HG03045 (cell line): Measurements from ENCODE around the gene BHMT.
A peak's percentile ranks its signal among the peaks of the same experiment; 100 is the strongest.
"Not testable (repeated sequence)": the region's sequence is repeated elsewhere in the genome, so short reads cannot be mapped to it uniquely, and the experiment has no call there.

Experiments used
- ATAC-seq: cut with Tn5 transposase; IDR thresholded peaks from one replicate; pipeline ENCODE4 v1.9.1; 2021; ENCODE audit warnings: mild to moderate bottlenecking, moderate library complexity; ENCODE audit not compliant: unreplicated experiment

The BHMT gene

GRCh38 chr5:79109527-79110492 lies 1.8 kb upstream of the BHMT start:
- ATAC-seq: no peak

DNA sequence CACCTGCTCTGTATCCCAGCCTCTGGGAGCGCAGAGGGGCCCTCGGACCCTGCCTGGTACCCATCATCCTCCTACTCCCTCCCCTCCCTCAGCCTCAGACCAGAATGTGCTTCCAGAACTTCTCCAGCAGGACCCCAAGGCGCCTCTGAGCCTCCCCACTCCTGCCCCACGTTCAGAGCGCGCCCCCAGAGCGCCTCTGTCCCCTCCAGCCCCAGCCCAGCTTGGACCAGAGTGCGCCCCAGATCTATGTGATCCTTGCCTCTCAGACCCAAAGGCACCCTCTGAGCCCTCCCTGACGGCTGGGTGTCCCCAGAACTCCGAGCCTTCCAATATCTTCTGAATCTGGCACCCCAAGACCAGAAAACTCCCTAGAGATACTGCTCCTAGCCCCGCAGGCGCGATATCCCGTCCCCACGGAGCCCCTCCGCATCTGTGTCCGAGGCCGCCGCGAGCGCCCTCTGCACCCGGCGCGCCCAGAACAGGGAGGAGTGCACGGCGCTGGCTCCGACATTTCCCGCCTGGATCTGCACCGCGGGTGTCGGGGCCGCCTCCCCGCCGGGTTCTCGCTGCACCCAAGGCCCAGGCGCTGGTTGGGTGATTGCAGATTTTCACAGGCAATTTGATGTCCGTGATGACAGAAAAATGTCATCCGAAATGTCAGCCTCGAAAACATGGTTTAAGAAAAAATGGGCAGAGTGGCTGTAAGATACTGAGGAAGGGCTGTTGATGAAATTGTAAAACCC lies 522 bp downstream of the BHMT start:
- ATAC-seq: no peak

GRCh38 chr5:79112703-79113058 lies 1.1 kb downstream of the BHMT start:
- no peak for ATAC-seq

DNA sequence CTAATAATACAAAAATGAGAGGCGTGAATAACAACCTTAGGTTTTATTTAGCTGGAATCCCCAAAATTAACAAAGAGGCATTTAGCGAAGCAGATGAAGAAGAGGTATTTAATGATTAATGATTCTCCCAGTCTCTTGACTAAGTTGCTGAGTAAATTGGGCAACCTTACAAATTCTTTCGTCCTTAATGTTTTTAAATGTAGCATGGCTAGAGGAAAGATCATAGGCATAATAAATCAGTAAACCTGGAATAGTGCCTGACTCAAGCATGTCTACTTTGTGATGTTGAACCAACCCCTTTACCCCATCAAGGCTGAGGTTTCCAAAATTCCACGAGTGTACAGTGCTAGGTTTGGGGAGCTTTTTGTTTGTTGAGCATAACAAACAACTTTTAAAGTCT lies 7.9 kb downstream of the BHMT start:
- ATAC-seq: no peak

GRCh38 chr5:79120221-79120620 lies 8.6 kb downstream of the BHMT start:
- ATAC-seq: no peak

GRCh38 chr5:79122973-79123372 lies 11.4 kb downstream of the BHMT start:
- no peak for ATAC-seq

DNA sequence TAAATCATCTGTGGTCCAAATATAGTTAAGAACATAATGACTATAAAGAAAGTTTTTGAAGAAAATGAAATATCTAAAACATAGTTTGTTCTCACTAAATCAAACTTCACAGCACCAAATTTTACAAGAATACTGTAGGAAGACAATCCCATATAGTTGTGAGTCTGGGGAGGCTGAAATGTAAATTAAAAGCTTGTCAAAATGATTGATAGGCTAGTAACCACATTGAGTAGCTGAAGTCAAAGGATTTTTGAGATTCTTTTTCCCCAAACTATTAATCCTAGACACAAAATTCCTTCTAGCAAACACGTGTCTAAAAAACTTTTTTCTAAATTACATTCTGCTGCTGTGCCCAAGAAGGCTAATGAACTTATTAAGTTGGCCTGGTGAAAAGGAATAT lies 13.0 kb downstream of the BHMT start:
- ATAC-seq: no peak

DNA sequence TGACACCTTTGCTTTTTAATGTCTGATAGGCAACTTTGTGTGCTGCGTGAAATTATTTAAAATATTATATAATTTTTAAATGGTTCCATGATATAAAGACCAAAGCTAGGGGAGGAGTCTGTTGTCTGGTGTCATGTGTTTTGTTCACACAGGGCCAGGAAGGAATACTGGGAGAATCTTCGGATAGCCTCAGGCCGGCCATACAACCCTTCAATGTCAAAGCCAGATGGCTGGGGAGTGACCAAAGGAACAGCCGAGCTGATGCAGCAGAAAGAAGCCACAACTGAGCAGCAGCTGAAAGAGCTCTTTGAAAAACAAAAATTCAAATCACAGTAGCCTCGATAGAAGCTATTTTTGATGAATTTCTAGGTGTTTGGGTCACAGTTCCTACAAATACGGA lies 19.2 kb downstream of the BHMT start:
- no peak for ATAC-seq

GRCh38 chr5:79133121-79133656 lies 21.6 kb downstream of the BHMT start:
- no peak for ATAC-seq

DNA sequence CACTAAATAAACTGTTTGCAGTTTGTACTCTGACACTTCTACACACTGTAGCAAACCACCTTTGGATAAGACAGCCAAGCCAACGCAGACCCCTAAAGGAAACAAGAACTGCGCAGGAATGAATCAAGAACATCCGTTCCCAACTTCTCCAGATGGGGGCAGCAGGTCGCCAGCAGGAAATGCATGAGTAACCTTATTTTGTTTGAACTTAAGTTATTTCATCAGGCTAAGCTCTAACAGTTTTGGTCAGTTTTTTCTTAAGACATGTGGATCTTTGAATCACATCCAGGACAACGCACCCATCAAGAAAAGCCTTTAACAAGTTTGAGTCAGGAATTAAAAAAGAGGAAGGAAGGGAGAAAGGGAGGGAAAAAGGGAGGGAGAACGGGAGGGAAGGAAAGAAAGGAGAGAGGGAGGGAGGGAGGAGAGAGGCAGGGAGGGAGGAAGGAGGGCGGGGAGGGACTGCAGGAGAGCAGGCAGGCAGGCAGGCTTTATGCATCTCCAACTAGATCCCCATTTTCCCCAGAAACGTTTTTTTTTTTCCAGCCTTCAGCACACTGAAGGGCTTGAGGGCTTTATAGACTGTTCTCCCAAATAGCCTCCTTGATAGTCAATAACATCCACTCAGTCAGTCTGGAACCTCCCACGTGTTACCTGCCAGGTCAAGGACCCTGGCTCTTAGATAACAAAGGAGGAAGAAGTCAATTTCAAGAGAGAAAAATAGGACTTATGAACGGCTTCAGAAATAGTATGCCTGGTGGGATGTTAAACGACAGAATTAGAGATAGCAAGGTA lies 22.2 kb downstream of the BHMT start:
- ATAC-seq: no peak

GRCh38 chr5:79135790-79136553 lies 24.4 kb downstream of the BHMT start:
- ATAC-seq: peak; percentile 72

GRCh38 chr5:79136618-79137017 lies 25.0 kb downstream of the BHMT start:
- ATAC-seq: no peak

- ATAC-seq: no peak
These were observed 28.9 kb downstream of the BHMT start for GRCh38 chr5:79140553-79140952.

GRCh38 chr5:79143684-79144379 lies 32.2 kb downstream of the BHMT start:
- no peak for ATAC-seq

DNA sequence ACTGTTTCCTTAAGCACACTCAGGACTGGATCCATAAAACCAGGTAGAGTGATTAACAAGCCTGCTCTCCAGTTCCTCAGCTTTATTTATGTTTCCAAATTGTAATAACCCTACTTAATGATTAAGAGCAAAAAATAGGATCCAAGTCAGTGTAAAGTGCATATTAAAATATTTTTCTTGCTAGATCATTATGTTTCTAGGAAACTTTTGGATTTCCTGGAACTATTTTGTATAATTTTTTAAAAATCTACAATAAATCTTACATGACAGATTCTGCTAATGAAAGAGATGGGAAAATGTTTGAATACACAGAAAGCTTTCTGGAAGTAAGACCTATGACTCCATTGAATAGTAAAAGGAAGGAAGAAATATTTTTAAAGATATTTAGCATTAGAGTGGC lies 35.5 kb downstream of the BHMT start:
- no peak for ATAC-seq

DNA sequence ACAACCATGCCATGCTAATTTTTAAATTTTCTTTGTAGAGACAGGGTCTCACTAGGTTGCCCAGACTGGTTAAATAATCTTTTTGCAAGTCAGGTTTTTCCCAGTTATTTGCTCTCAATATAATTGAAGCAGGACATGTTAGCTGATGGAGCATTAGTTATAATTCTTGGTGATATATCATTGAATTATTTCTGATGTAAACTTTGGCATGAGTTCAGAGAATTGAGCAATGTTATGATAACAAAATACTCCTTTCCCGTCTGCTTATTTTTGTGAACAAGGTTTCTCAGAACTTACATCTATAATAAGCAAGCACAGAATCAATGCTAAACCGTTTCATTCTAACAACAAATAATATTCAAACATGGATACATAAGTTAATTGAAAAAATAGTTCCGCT lies 37.8 kb downstream of the BHMT start:
- no peak for ATAC-seq

GRCh38 chr5:79151942-79152671 lies 40.5 kb downstream of the BHMT start:
- no peak for ATAC-seq

DNA sequence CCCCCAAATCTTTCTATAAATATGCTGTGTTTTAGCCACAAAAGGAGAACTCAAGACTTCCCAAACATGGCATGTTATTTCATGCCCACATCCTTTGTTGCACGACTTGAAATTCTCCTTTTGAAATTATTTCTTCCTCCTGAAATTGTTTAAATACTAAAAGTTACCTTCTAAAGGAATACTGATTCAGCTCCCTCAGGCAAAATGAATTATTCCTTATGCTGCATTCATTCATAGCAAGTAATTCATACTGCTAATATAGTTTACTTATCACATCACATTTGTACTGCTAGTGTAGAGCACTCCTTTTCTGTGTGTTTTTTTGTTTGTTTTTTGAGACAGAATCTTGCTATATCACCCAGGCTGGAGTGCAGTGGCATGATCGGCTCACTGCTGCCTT lies 45.7 kb downstream of the BHMT start:
- no peak for ATAC-seq

DNA sequence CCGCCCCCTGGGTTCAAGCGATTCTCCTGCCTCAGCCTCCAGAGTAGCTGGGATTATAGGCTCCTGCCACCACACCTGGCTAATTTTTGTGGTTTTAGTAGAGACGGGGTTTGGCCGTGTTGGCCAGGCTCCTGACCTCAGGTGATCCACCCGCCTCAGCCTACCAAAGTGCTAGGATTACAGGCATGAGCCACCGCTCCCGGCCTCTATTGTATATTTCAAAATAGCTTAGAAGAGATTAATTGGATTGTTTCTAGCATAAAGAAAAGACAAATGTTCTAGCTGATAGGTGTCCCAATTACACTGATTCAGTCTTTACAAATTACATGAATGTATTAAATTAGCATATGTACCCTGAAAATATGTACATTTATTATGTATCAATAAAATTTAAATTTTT lies 50.0 kb downstream of the BHMT start:
- not testable (repeated sequence) for ATAC-seq
